H1 (cell line): ENCODE measurements around the gene SLC5A2.

ENCODE experiments used
- CTCF ChIP-seq, 3 experiments: IDR thresholded peaks; 1 replicate in 2 of 3; 2 replicates in 1 of 3; pipeline versions ENCODE4 v1.5.1 to v1.6.1; 2011; ENCODE audit warnings: low read length in 3 of 3, mild to moderate bottlenecking in 3 of 3, inconsistent platforms in 2 of 3, low read depth in 1 of 3, moderate library complexity in 1 of 3; ENCODE audit not compliant: insufficient read depth in 1 of 3; ENCODE audit errors: control extremely low read depth in 1 of 3
- EGR1 ChIP-seq: IDR thresholded peaks from 2 replicates; pipeline ENCODE4 v1.6.1; 2011; ENCODE audit warnings: low read depth, low read length, borderline replicate concordance
- EP300 ChIP-seq, 2 experiments: IDR thresholded peaks; 1 replicate in 1 of 2; 2 replicates in 1 of 2; pipeline ENCODE4 v1.6.1; 2011 to 2012; ENCODE audit warnings: low read depth in 2 of 2, low read length in 2 of 2, mild to moderate bottlenecking in 2 of 2, borderline replicate concordance in 1 of 2, inconsistent platforms in 1 of 2, moderate library complexity in 1 of 2
- KDM1A ChIP-seq: fragments of 200-600, 300-600 bp; sonication (generic); IDR thresholded peaks from 2 replicates; pipeline ENCODE4 v1.7.1; 2016; ENCODE audit warnings: mild to moderate bottlenecking, low read length, borderline replicate concordance
- MAFK ChIP-seq: IDR thresholded peaks from 2 replicates; pipeline ENCODE4 v1.6.1; 2012; ENCODE audit warnings: low read depth, mild to moderate bottlenecking, improper control_type of control experiment, low read length
- POLR2A ChIP-seq, 2 experiments: IDR thresholded peaks; 1 replicate in 1 of 2; 2 replicates in 1 of 2; pipeline ENCODE4 v1.6.1; 2011; ENCODE audit warnings: low read depth in 2 of 2, low read length in 2 of 2, mild to moderate bottlenecking in 2 of 2; ENCODE audit errors: control extremely low read depth in 1 of 2
- POLR2AphosphoS5 ChIP-seq: IDR thresholded peaks from 2 replicates; pipeline ENCODE4 v1.6.1; 2011; ENCODE audit warnings: low read depth, low read length
- POU5F1 ChIP-seq: IDR thresholded peaks from 2 replicates; pipeline ENCODE4 v1.6.1; 2011; ENCODE audit warnings: low read depth, mild to moderate bottlenecking, low read length, moderate library complexity
- TEAD4 ChIP-seq: IDR thresholded peaks from 2 replicates; pipeline ENCODE4 v1.6.1; 2012; ENCODE audit warnings: low read depth, low read length, inconsistent platforms, mixed read lengths
- ZNF274 ChIP-seq: IDR thresholded peaks from 2 replicates; pipeline ENCODE4 v1.7.0; 2012; ENCODE audit warnings: low read length, borderline replicate concordance; ENCODE audit errors: extremely low read depth

DNA sequence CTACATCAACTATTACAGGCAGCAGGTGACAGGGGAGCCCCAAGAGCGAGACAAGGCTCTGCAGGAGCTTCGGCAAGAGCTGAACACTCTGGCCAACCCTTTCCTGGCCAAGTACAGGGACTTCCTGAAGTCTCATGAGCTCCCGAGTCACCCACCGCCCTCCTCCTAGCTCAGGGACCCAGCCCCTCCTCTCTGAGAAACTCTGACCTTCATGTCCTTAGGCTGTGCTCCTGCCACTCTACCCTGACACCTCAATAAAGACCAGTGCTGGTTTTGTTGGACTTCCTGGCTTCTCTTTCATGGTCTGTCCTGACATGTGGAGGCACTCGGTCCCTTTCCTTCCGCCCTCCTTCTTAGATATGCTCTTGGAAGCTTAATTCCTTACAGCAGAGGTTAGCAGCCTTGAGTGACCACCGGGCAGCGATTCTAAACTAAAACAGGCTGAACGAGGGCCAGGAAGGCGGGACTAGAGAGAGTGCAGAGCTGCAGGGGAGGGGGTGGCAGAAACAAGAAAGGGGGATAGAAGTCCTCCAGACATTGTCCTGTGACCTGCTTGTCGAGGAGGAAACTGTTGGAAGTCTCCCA lies 45.7 kb downstream of the SLC5A2 start:
- TF ChIP-seq POU5F1, result no peak
- no peak for TF ChIP-seq MAFK
- TF ChIP-seq CTCF (IDR thresholded peaks at IDR 0.05; ENCODE audit: control extremely low read depth in 1 of 3, insufficient read depth in 1 of 3, low read depth in 1 of 3, low read length in 3 of 3), result no peak
- TF ChIP-seq POLR2AphosphoS5, result no peak
- TF ChIP-seq POLR2A (IDR thresholded peaks at IDR 0.05; ENCODE audit: control extremely low read depth in 1 of 2, low read depth in 2 of 2, low read length in 2 of 2), result no peak; a peak in 1 of 3 replicates
- TF ChIP-seq KDM1A, result no peak
- TF ChIP-seq ZNF274, result no peak
- TF ChIP-seq TEAD4, result no peak
- TF ChIP-seq EGR1, result no peak
- TF ChIP-seq EP300 (IDR thresholded peaks at IDR 0.05; ENCODE audit: borderline replicate concordance in 1 of 2, low read depth in 2 of 2, low read length in 2 of 2), result no peak
